ENCODE measurements around the gene CDCA8. TPM values are rescaled to one million over a fixed set of nuclear protein-coding genes. Genes with fewer than 3 reads are reported as not detected.

Gene CDCA8
- total RNA-seq, 2 donors from 2014 or later, result 0.27 to 0.35 TPM

DNA sequence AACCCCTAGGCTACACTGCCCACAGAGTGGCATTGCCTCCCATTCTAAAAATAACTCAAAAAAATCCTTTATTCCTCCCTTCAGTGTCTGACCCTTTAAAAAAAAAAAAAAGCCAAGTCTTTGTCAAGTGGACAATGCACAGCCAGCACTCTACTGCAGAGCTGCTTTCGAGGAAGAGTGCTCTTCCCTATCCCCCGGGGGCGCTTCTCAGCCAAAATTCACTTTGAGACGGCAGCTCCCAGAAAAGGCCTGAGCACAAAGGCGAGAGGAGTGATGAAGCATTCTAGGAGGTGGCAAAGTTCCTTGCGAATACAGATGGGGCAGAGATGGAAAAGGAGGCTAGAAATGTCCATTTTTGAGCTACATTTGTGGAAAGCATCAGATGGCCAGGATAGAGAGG lies 49.3 kb downstream of the CDCA8 start:
- H3K36me3 ChIP-seq, result no peaks in the 10 kb centered on the region
- DNase-seq (ENCODE audit: low spot score), result no peak
- TF ChIP-seq CTCF (IDR thresholded peaks at IDR 0.05), result no peak
- H3K9me3 ChIP-seq, result peaks cover 1% of the 10 kb centered on the region
- H3K4me3 ChIP-seq, result no peak overlapping the region
- no peak overlapping the region for H3K27ac ChIP-seq
- no peaks in the 10 kb centered on the region for H3K27me3 ChIP-seq (replicated peaks; ENCODE audit: insufficient read depth)
- H3K4me1 ChIP-seq (ENCODE audit: control insufficient read depth in 1 of 2, low read depth in 2 of 2), result no peaks in the 10 kb centered on the region
- ATAC-seq (ENCODE audit: insufficient number of reproducible peaks, low FRiP score, low read depth), result no peak

GRCh38 chr1:37746806-37747205 lies 54.5 kb downstream of the CDCA8 start:
- no peak for TF ChIP-seq CTCF (IDR thresholded peaks at IDR 0.05)
- H3K9me3 ChIP-seq, result peaks cover 3% of the 10 kb centered on the region
- H3K27ac ChIP-seq, result no peak overlapping the region
- H3K4me1 ChIP-seq (ENCODE audit: control insufficient read depth in 1 of 2, low read depth in 2 of 2), result no peaks in the 10 kb centered on the region
- peaks cover 2% of the 10 kb centered on the region for H3K27me3 ChIP-seq (replicated peaks; ENCODE audit: insufficient read depth)
- no peak for ATAC-seq (ENCODE audit: insufficient number of reproducible peaks, low FRiP score, low read depth)
- H3K36me3 ChIP-seq, result no peaks in the 10 kb centered on the region
- no peak for DNase-seq (ENCODE audit: low spot score)
- no peak overlapping the region for H3K4me3 ChIP-seq

DNA sequence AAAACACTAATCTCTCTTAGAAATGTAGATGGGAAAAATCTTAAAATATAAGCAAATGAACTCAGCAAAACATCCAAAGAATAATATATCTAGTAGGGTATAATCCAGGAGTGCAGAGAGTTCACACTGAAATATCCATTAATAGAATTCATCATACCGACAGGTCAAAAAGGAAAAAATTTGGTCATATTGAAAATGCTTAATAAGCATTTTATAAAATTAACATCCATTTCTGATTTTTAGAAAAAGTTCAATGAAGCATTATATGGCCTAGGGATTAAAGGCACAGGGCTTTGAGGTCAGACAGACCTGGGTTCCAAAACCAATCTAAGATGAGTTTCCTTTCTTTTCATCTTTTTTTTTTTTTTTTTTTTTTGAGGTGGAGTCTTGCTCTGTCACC lies 56.2 kb downstream of the CDCA8 start:
- H3K4me3 ChIP-seq, result no peak overlapping the region
- H3K9me3 ChIP-seq, result peaks cover 3% of the 10 kb centered on the region
- no peak for TF ChIP-seq CTCF (IDR thresholded peaks at IDR 0.05)
- H3K4me1 ChIP-seq (ENCODE audit: control insufficient read depth in 1 of 2, low read depth in 2 of 2), result no peaks in the 10 kb centered on the region
- no peak for ATAC-seq (ENCODE audit: insufficient number of reproducible peaks, low FRiP score, low read depth)
- DNase-seq (ENCODE audit: low spot score), result no peak
- H3K36me3 ChIP-seq, result no peaks in the 10 kb centered on the region
- H3K27ac ChIP-seq, result no peak overlapping the region
- peaks cover 8% of the 10 kb centered on the region for H3K27me3 ChIP-seq (replicated peaks; ENCODE audit: insufficient read depth)

DNA sequence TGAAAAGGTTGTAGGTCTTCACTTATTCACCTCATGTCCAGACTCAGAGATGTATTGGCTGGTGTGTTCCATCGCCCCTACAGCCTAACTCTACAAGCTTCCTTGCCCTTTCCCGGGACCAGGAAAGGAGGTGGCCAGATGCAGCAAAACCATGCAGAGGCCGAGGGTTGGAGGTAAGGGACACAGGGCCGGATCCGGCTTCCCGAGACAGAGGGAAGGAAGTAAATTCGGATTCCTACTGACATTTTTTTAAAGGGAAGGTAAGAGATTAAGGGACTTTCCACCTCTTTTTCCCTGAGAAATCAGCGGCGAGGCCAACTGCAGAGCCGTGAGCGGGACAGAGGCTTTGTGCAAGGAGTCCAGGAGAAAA lies 59.9 kb downstream of the CDCA8 start:
- ATAC-seq (ENCODE audit: insufficient number of reproducible peaks, low FRiP score, low read depth) (no peak), DNase-seq (ENCODE audit: low spot score) (no peak)
- Histone ChIP-seq H3K27ac (no peak overlapping the region), H3K36me3 (no peaks in the 10 kb centered on the region), H3K9me3 (no peaks in the 10 kb centered on the region), H3K4me3 (no peak overlapping the region), H3K27me3 (replicated peaks; ENCODE audit: insufficient read depth) (peaks cover 8% of the 10 kb centered on the region), H3K4me1 (ENCODE audit: control insufficient read depth in 1 of 2, low read depth in 2 of 2) (no peaks in the 10 kb centered on the region)
- no peak for TF ChIP-seq CTCF (IDR thresholded peaks at IDR 0.05)

GRCh38 chr1:37752583-37753471 lies 60.5 kb downstream of the CDCA8 start:
- H3K36me3 ChIP-seq, result no peaks in the 10 kb centered on the region
- no peaks in the 10 kb centered on the region for H3K4me1 ChIP-seq (ENCODE audit: control insufficient read depth in 1 of 2, low read depth in 2 of 2)
- H3K9me3 ChIP-seq, result no peaks in the 10 kb centered on the region
- peaks cover 8% of the 10 kb centered on the region for H3K27me3 ChIP-seq (replicated peaks; ENCODE audit: insufficient read depth)
- no peak overlapping the region for H3K4me3 ChIP-seq
- DNase-seq (ENCODE audit: low spot score), result no peak
- ATAC-seq (ENCODE audit: insufficient number of reproducible peaks, low FRiP score, low read depth), result no peak
- no peak overlapping the region for H3K27ac ChIP-seq
- TF ChIP-seq CTCF (IDR thresholded peaks at IDR 0.05), result no peak

Data from thoracic aorta (tissue), 2 donors.